Heart left ventricle (tissue), 16 donors: Measurements from ENCODE around the gene AMOTL2. TPM values are rescaled to one million over a fixed set of nuclear protein-coding genes. Genes with fewer than 3 reads are reported as not detected.

ENCODE experiments used
- ATAC-seq, 4 donors: fragments of 200-7000 bp; cut with Tn5 transposase; one replicate each; pipeline ENCODE4 v1.9.1; 2020 to 2022; ENCODE audit warnings: moderate library complexity in 4 of 4, mild to moderate bottlenecking in 3 of 4, moderate number of reproducible peaks in 1 of 4
- DNase-seq, 5 donors: peaks; one replicate each; pipeline ENCODE4 v3.0.0-alpha.2; 2020
- H3K27ac ChIP-seq, 12 donors: fragments of 200-600 bp; sonication (generic) in 4 of 12; one replicate each; pipeline versions ENCODE4 v1.5.0 to v1.8.0; 2016 to 2022; ENCODE audit warnings: mild to moderate bottlenecking in 2 of 12
- H3K27me3 ChIP-seq, 9 donors: fragments of 200-600 bp; sonication (generic) in 2 of 9; one replicate each; pipeline versions ENCODE4 v1.5.1 to v1.8.0; 2016 to 2022; ENCODE audit warnings: mild to moderate bottlenecking in 3 of 9
- H3K36me3 ChIP-seq, 9 donors: fragments of 200-600 bp; sonication (generic) in 2 of 9; one replicate each; pipeline versions ENCODE4 v1.5.0 to v1.8.0; 2018 to 2022; ENCODE audit warnings: mild to moderate bottlenecking in 2 of 9
- H3K4me1 ChIP-seq, 12 donors: fragments of 200-600 bp; sonication (generic) in 4 of 12; one replicate each; pipeline versions ENCODE4 v1.5.0 to v1.8.0; 2016 to 2022; ENCODE audit warnings: mild to moderate bottlenecking in 3 of 12
- H3K4me3 ChIP-seq, 12 donors: fragments of 200-600 bp; sonication (generic) in 4 of 12; one replicate each; pipeline versions ENCODE4 v1.5.0 to v1.8.0; 2017 to 2022; ENCODE audit warnings: mild to moderate bottlenecking in 9 of 12, moderate library complexity in 4 of 12
- H3K9me3 ChIP-seq, 12 donors: fragments of 200-600 bp; sonication (generic) in 4 of 12; one replicate each; pipeline versions ENCODE4 v1.5.0 to v1.8.0; 2016 to 2022; ENCODE audit warnings: mild to moderate bottlenecking in 1 of 12
- CTCF ChIP-seq, 12 donors: fragments of 200-600 bp; sonication (generic) in 4 of 12; IDR thresholded peaks; one replicate each; pipeline versions ENCODE4 v1.5.0 to v1.8.0; 2018 to 2022; ENCODE audit warnings: antibody characterized with exemption in 12 of 12, mild to moderate bottlenecking in 5 of 12
- POLR2A ChIP-seq, 2 donors: fragments of 450-650 bp; IDR thresholded peaks; one replicate each; pipeline ENCODE4 v1.6.1; 2017; ENCODE audit warnings: antibody characterized with exemption in 2 of 2, mild to moderate bottlenecking in 2 of 2, moderate library complexity in 2 of 2
- WGBS, 4 donors: extraction: QIAGEN DNeasy Blood & Tissue Kit in 2 of 4; methylation state at CpG; one replicate each; pipeline versions ENCODE4 v1.1.5 to v1.1.7; 2013 to 2018; 5-methylcytosine and 5-hydroxymethylcytosine counted together
- intact Hi-C, 10 donors: fragments of 100-400 bp; cut with DNase I; formaldehyde crosslinking; loops; one replicate each; pipeline versions ENCODE4 v1.11.1 to v1.14.2; 2022
- polyA plus RNA-seq, 2 donors: library from polyadenylated mRNA; stranded (reverse); fragments of 200-250 nt; gene quantifications; one replicate each; pipeline ENCODE4 v1.2.3, GENCODE V29; 2013
- total RNA-seq, 9 donors: library from RNA; depleted of rRNA in 2 of 9; stranded (reverse); fragments of >200 nt in 2 of 9; fragmentation: NEBNext Ultra II Directional in 3 of 9; extraction: Animal tissue kit (Norgen Biotek cat#: 25700) in 3 of 9; gene quantifications; one replicate each; pipeline versions ENCODE4 v1.1.0 to v1.2.4, GENCODE V29; 2016 to 2023
- donor health status: ischemic (EF 13 %, LVEDD 7.1; RV severe dilation, severe dysfunction).
- donor health status: healthy with polysubstance abuse.
- donor health status: DM: no; HTN: yes; CAD: no.
- donor health status: DM: no; HTN: no; CAD: no.
- donor health status: ischemic (EF 25% LVEDD 6.9; RV normal size, moderate dysfunction).
- donor health status: ischemic (EF 25% LVEDD 5.7; RV mildly dilated, moderate dysfunction).
- donor health status: healthy.
- donor health status: DM: yes; HTN: yes; CAD: no.
- donor health status: ischemic (EF 35%, LVEDD 5.7; RV mildly dilated, moderate dysfunction).
- donor health status: nonischemic (EF 11% LVEDD 7.7; RV severe dilation, severe dysfunction).
- donor health status: DM: yes; HTN: yes; CAD: no.
- donor health status: PGD.
- donor health status: ischemic (EF 29% LVEDD 5.4; RV normal size, mild dysfunction).
- donor health status: nonischemic (EF 23%, LVEDD 6.1; RV moderate dilation, normal function).

Gene AMOTL2
- total and polyA plus RNA-seq, 11 donors = 19.0 to 109 (median 48.9) TPM

- H3K27me3 ChIP-seq = no peaks in the 10 kb centered on the region
- no peak for ATAC-seq
- intact Hi-C loops = no loop called here
Measured at GRCh38 chr3:134338516-134339261, 35.6 kb downstream of the AMOTL2 start.

GRCh38 chr3:134338201-134338512 lies 36.1 kb downstream of the AMOTL2 start:
- intact Hi-C loops = no loop called here
- H3K27ac ChIP-seq = no peak overlapping the region
- H3K4me3 ChIP-seq = no peak overlapping the region
- WGBS, 4 donors = 99 to 100% (median 100%) methylated on average over 2 of the region's 2 CpGs
- DNase-seq = no peak
- ATAC-seq = no peak
- TF ChIP-seq POLR2A (IDR thresholded peaks at IDR 0.05) = no peak
- no peak for TF ChIP-seq CTCF (IDR thresholded peaks at IDR 0.05)
- H3K27me3 ChIP-seq = no peaks in the 10 kb centered on the region
- H3K9me3 ChIP-seq = no peaks in the 10 kb centered on the region
- no peaks in the 10 kb centered on the region for H3K36me3 ChIP-seq
- peaks cover 2 to 39% (median 21%) of the 10 kb centered on the region in 12 donors for H3K4me1 ChIP-seq

More at GRCh38 chr3:134338516-134339261, 35.6 kb downstream of the AMOTL2 start:
- Histone ChIP-seq H3K9me3 (no peaks in the 10 kb centered on the region), H3K4me3 (no peak overlapping the region), H3K4me1 (peaks cover 2 to 34% (median 18%) of the 10 kb centered on the region in 12 donors), H3K27ac (no peak overlapping the region), H3K36me3 (no peaks in the 10 kb centered on the region)
- TF ChIP-seq CTCF (IDR thresholded peaks at IDR 0.05) (no peak), POLR2A (IDR thresholded peaks at IDR 0.05) (no peak)
- WGBS, 4 donors = 94 to 100% (median 97%) methylated on average over 5 of the region's 5 CpGs
- DNase-seq = no peak

GRCh38 chr3:134337511-134338200 lies 36.6 kb downstream of the AMOTL2 start:
- H3K9me3 ChIP-seq = no peaks in the 10 kb centered on the region
- ATAC-seq (no peak), DNase-seq (no peak)
- intact Hi-C loops = no loop called here
- no peaks in the 10 kb centered on the region for H3K36me3 ChIP-seq
- no peak for TF ChIP-seq CTCF (IDR thresholded peaks at IDR 0.05)
- TF ChIP-seq POLR2A (IDR thresholded peaks at IDR 0.05) = no peak
- H3K4me1 ChIP-seq = peaks cover 2 to 44% (median 21%) of the 10 kb centered on the region in 12 donors
- H3K27ac ChIP-seq = no peak overlapping the region
- H3K4me3 ChIP-seq = no peak overlapping the region
- 89 to 95% (median 93%) methylated on average over 3 of the region's 3 CpGs for WGBS, 4 donors
- H3K27me3 ChIP-seq = no peaks in the 10 kb centered on the region

- Histone ChIP-seq H3K4me3 (no peak overlapping the region), H3K4me1 (peaks cover 2 to 48% (median 23%) of the 10 kb centered on the region in 12 donors), H3K36me3 (no peaks in the 10 kb centered on the region), H3K27ac (no peak overlapping the region), H3K9me3 (no peaks in the 10 kb centered on the region), H3K27me3 (no peaks in the 10 kb centered on the region)
- DNase-seq = no peak
- intact Hi-C loops = no loop called here
- 96 to 98% (median 97%) methylated on average over 7 to 8 of the region's 8 CpGs for WGBS, 4 donors
- no peak for ATAC-seq
- TF ChIP-seq POLR2A (IDR thresholded peaks at IDR 0.05) = no peak
- TF ChIP-seq CTCF (IDR thresholded peaks at IDR 0.05) = no peak
Measured at GRCh38 chr3:134337071-134337482, 37.2 kb downstream of the AMOTL2 start.
